Pancreas (tissue), 10 donors: ENCODE measurements around the gene MAT2B. TPM values are rescaled to one million over a fixed set of nuclear protein-coding genes. Genes with fewer than 3 reads are reported as not detected.

ENCODE experiments used
- ATAC-seq, 4 donors: fragments of 200-7000 bp; cut with Tn5 transposase; one replicate each; pipeline versions ENCODE4 v1.8.0 to v1.9.1; 2020; ENCODE audit warnings: mild to moderate bottlenecking in 4 of 4, moderate library complexity in 4 of 4
- DNase-seq, 6 donors: peaks; one replicate each; pipeline ENCODE4 v3.0.0-alpha.2; 2020
- FAIRE-seq: peaks from 2 replicates; lab custom pipeline; 2012; peaks lifted over from hg19 to GRCh38; lab: Jason Lieb, UNC
- H3K27ac ChIP-seq, 4 donors: fragments of 200-600 bp; sonication (generic); 1 replicate in 3 of 4; 2 replicates in 1 of 4; pipeline versions ENCODE4 v1.5.0 to v1.8.0; 2020
- H3K27me3 ChIP-seq, 4 donors: fragments of 200-600 bp; one replicate each; pipeline ENCODE4 v1.8.0; 2021
- H3K36me3 ChIP-seq, 3 donors: fragments of 200-600 bp; sonication (generic) in 1 of 3; one replicate each; pipeline versions ENCODE4 v1.5.0 to v1.8.0; 2020 to 2021
- H3K4me1 ChIP-seq, 3 donors: fragments of 200-600 bp; one replicate each; pipeline ENCODE4 v1.8.0; 2021
- H3K4me3 ChIP-seq, 4 donors: fragments of 200-600 bp; sonication (generic) in 2 of 4; one replicate each; pipeline versions ENCODE4 v1.5.0 to v1.8.0; 2020 to 2021
- H3K9me3 ChIP-seq, 4 donors: fragments of 200-600 bp; one replicate each; pipeline ENCODE4 v1.8.0; 2021
- CTCF ChIP-seq, 4 donors: fragments of 200-600 bp; sonication (generic) in 3 of 4; IDR thresholded peaks; one replicate each; pipeline versions ENCODE4 v1.5.0 to v1.8.0; 2021; ENCODE audit warnings: antibody characterized with exemption in 4 of 4
- WGBS, 2 donors: extraction: QIAGEN DNeasy Blood & Tissue Kit; methylation state at CpG; one replicate each; pipeline ENCODE4 v1.1.7; 2013; 5-methylcytosine and 5-hydroxymethylcytosine counted together
- intact Hi-C, 3 donors: fragments of 100-400 bp; cut with DNase I; formaldehyde crosslinking; loops; one replicate each; pipeline versions ENCODE4 v1.11.1 to v1.14.2; 2022
- polyA plus RNA-seq, 2 donors: library from polyadenylated mRNA; stranded (reverse); fragments of 200-250 nt; gene quantifications; one replicate each; pipeline ENCODE4 v1.2.3, GENCODE V29; 2013
- total RNA-seq, 6 donors: library from RNA; stranded (reverse); fragmentation: NEBNext Ultra II Directional in 4 of 6; extraction: Animal tissue kit (Norgen Biotek cat#: 25700) in 4 of 6; gene quantifications; one replicate each; pipeline versions ENCODE4 v1.2.1 to v1.2.4, GENCODE V29; 2021 to 2023
- donor health status: healthy with polysubstance abuse.
- donor health status: DM: no; HTN: no; CAD: no; lungs with moderate emphysema.
- donor health status: DM: no; HTN: no; CAD: no.
- donor health status: control.
- donor health status: control.
- donor health status: Bipolar disorder and iron deficiency.
- donor health status: DM: yes; HTN: yes; CAD: no.
- donor health status: DM: no; HTN: no; CAD: no.
- donor health status: DM: no; HTN: no; CAD: no.
- donor health status: DM: yes; HTN: yes; CAD: no.

MAT2B gene
- total and polyA plus RNA-seq, 8 donors, result 9.2 to 34.6 (median 15.9) TPM

GRCh38 chr5:163489055-163489744, 16.2 kb upstream of the MAT2B start:
- Histone ChIP-seq H3K27me3 (no peaks in the 10 kb centered on the region), H3K9me3 (no peaks in the 10 kb centered on the region), H3K4me3 (no peak overlapping the region), H3K4me1 (no peaks in the 10 kb centered on the region), H3K36me3 (no peaks in the 10 kb centered on the region), H3K27ac (no peak overlapping the region)
- FAIRE-seq (no peak), DNase-seq (no peak), ATAC-seq (no peak)
- TF ChIP-seq CTCF (IDR thresholded peaks at IDR 0.05), result no peak
- 86 to 93% methylated on average over 6 of the region's 6 CpGs for WGBS, 2 donors
- intact Hi-C loops, result no loop called here

GRCh38 chr5:163489745-163490075, 15.7 kb upstream of the MAT2B start:
- H3K4me1 ChIP-seq, result no peaks in the 10 kb centered on the region
- no peak overlapping the region for H3K27ac ChIP-seq
- FAIRE-seq (no peak), DNase-seq (no peak), ATAC-seq (no peak)
- H3K36me3 ChIP-seq, result no peaks in the 10 kb centered on the region
- whole genome bisulfite sequencing, 2 donors, result 95 to 96% methylated on average over 3 of the region's 3 CpGs
- H3K9me3 ChIP-seq, result no peaks in the 10 kb centered on the region
- H3K4me3 ChIP-seq, result no peak overlapping the region
- intact Hi-C loops, result no loop called here
- H3K27me3 ChIP-seq, result no peaks in the 10 kb centered on the region
- no peak for TF ChIP-seq CTCF (IDR thresholded peaks at IDR 0.05)

GRCh38 chr5:163496286-163496685, 9.1 kb upstream of the MAT2B start:
- H3K4me1 ChIP-seq, result no peaks in the 10 kb centered on the region
- TF ChIP-seq CTCF (IDR thresholded peaks at IDR 0.05), result no peak
- intact Hi-C loops, result no loop called here
- DNase-seq (no peak), ATAC-seq (no peak), FAIRE-seq (no peak)
- no peaks in the 10 kb centered on the region for H3K36me3 ChIP-seq
- no peak overlapping the region for H3K27ac ChIP-seq
- WGBS, 2 donors, result 95 to 97% methylated on average over 1 of the region's 1 CpG
- no peak overlapping the region for H3K4me3 ChIP-seq
- no peaks in the 10 kb centered on the region for H3K27me3 ChIP-seq
- no peaks in the 10 kb centered on the region for H3K9me3 ChIP-seq

GRCh38 chr5:163497315-163497714, 8.1 kb upstream of the MAT2B start:
- Histone ChIP-seq H3K4me3 (no peak overlapping the region), H3K36me3 (no peaks in the 10 kb centered on the region), H3K4me1 (no peaks in the 10 kb centered on the region), H3K27ac (no peak overlapping the region), H3K27me3 (no peaks in the 10 kb centered on the region), H3K9me3 (no peaks in the 10 kb centered on the region)
- TF ChIP-seq CTCF (IDR thresholded peaks at IDR 0.05), result no peak
- FAIRE-seq (no peak), ATAC-seq (no peak), DNase-seq (no peak)
- intact Hi-C loops, result no loop called here
- WGBS, 2 donors, result 64% methylated on average over 3 of the region's 3 CpGs

- intact Hi-C loops, result no loop called here
- no peak for FAIRE-seq
- Histone ChIP-seq H3K27me3 (no peaks in the 10 kb centered on the region), H3K36me3 (no peaks in the 10 kb centered on the region), H3K4me3 (no peak overlapping the region), H3K4me1 (no peaks in the 10 kb centered on the region), H3K9me3 (no peaks in the 10 kb centered on the region), H3K27ac (no peak overlapping the region)
- 83 to 97% methylated on average over 1 of the region's 1 CpG for WGBS, 2 donors
- no peak for TF ChIP-seq CTCF (IDR thresholded peaks at IDR 0.05)
- no peak for DNase-seq
- no peak for ATAC-seq
Measured at GRCh38 chr5:163498886-163499285, 6.5 kb upstream of the MAT2B start.
